HEK293T (cell line): Measurements from ENCODE around the gene DOHH.

Experiments used
- ARNT ChIP-seq: fragments of 450-650 bp; IDR thresholded peaks from 2 replicates; pipeline ENCODE4 v1.6.1; 2017; ENCODE audit warnings: mild to moderate bottlenecking
- BHLHE40 ChIP-seq: fragments of 450-650 bp; IDR thresholded peaks from 2 replicates; pipeline ENCODE4 v1.6.1; 2016; ENCODE audit warnings: mild to moderate bottlenecking, moderate library complexity, borderline replicate concordance
- CTBP1 ChIP-seq: fragments of 450-650 bp; IDR thresholded peaks from 2 replicates; pipeline ENCODE4 v1.6.1; 2016; ENCODE audit warnings: borderline replicate concordance
- ELF4 ChIP-seq: fragments of 450-650 bp; IDR thresholded peaks from 2 replicates; pipeline ENCODE4 v1.6.1; 2017; ENCODE audit warnings: antibody characterized with exemption
- FOXA1 ChIP-seq: fragments of 450-650 bp; IDR thresholded peaks from 2 replicates; pipeline ENCODE4 v1.6.1; 2016; ENCODE audit warnings: mild to moderate bottlenecking
- FOXK2 ChIP-seq: fragments of 450-650 bp; IDR thresholded peaks from 2 replicates; pipeline ENCODE4 v1.6.1; 2016; ENCODE audit warnings: mild to moderate bottlenecking
- FOXM1 ChIP-seq: fragments of 450-650 bp; IDR thresholded peaks from 2 replicates; pipeline ENCODE4 v1.6.1; 2017; ENCODE audit warnings: mild to moderate bottlenecking, borderline replicate concordance
- HDGF ChIP-seq: fragments of 450-650 bp; IDR thresholded peaks from 2 replicates; pipeline ENCODE4 v1.6.1; 2017; ENCODE audit warnings: antibody characterized with exemption, borderline replicate concordance
- LEF1 ChIP-seq: fragments of 450-650 bp; IDR thresholded peaks from 2 replicates; pipeline ENCODE4 v1.6.1; 2017; ENCODE audit warnings: mild to moderate bottlenecking, borderline replicate concordance
- NFRKB ChIP-seq: fragments of 450-650 bp; IDR thresholded peaks from 2 replicates; pipeline ENCODE4 v1.6.1; 2016; ENCODE audit warnings: mild to moderate bottlenecking, moderate library complexity
- PKNOX1 ChIP-seq: fragments of 450-650 bp; IDR thresholded peaks from 2 replicates; pipeline ENCODE4 v1.6.1; 2016
- SP1 ChIP-seq: fragments of 450-650 bp; IDR thresholded peaks from 2 replicates; pipeline ENCODE4 v1.6.1; 2017
- TARDBP ChIP-seq: fragments of 450-650 bp; IDR thresholded peaks from 2 replicates; pipeline ENCODE4 v1.6.1; 2016
- ZNF384 ChIP-seq: fragments of 450-650 bp; IDR thresholded peaks from 2 replicates; pipeline ENCODE4 v1.6.1; 2016

GRCh38 chr19:3512562-3513228 is 12.2 kb upstream of the DOHH start:
- TF ChIP-seq HDGF = no peak
- no peak for TF ChIP-seq LEF1
- no peak for TF ChIP-seq SP1
- no peak for TF ChIP-seq ZNF384
- no peak for TF ChIP-seq ARNT
- TF ChIP-seq FOXK2 = no peak
- TF ChIP-seq FOXM1 = no peak
- no peak for TF ChIP-seq CTBP1
- TF ChIP-seq PKNOX1 = no peak
- no peak for TF ChIP-seq BHLHE40
- TF ChIP-seq ELF4 = no peak
- TF ChIP-seq NFRKB = no peak
- TF ChIP-seq FOXA1 = no peak
- no peak for TF ChIP-seq TARDBP
